Endothelial cell of umbilical vein (primary cell): ENCODE measurements around the gene FLNB. TPM values are rescaled to one million over a fixed set of nuclear protein-coding genes. Genes with fewer than 3 reads are reported as not detected.

Source experiments
- BruUV-seq: library from RNA; stranded (reverse); fragments of 400-500 nt; replicated peaks from 2 replicates; lab custom pipeline; 2021; lab: Mats Ljungman, UMichigan
- CTCF ChIA-PET: fragments of 300-600, 350-600 bp; sonication (Branson Sonifier 250); formaldehyde crosslinking; loops from one replicate; lab custom pipeline; 2021; ENCODE audit warnings: antibody characterized with exemption, inconsistent platforms; lab: Charles Lee
- POLR2A ChIA-PET: fragments of 300-600, 350-600 bp; sonication (Branson Sonifier 250); formaldehyde crosslinking; loops from one replicate; lab custom pipeline; 2021; ENCODE audit warnings: antibody characterized with exemption, inconsistent platforms; lab: Charles Lee
- DNase-seq: peaks from one replicate; pipeline ENCODE4 v3.0.0-alpha.2; 2011; ENCODE audit warnings: low read depth, low spot score
- FAIRE-seq: peaks from 2 replicates; lab custom pipeline; 2011; peaks lifted over from hg19 to GRCh38; lab: Jason Lieb, UNC
- H2AFZ ChIP-seq: 2 replicates; pipeline ENCODE4 v1.6.0; 2012; ENCODE audit warnings: low read depth, low read length, control low read depth, inconsistent platforms
- H3K27ac ChIP-seq: 2 replicates; pipeline ENCODE4 v1.5.1; 2011; ENCODE audit warnings: low read depth, mild to moderate bottlenecking, control low read depth, low read length, moderate library complexity; ENCODE audit not compliant: insufficient read depth
- H3K27me3 ChIP-seq, 2 experiments: 2 replicates each; pipeline versions ENCODE4 v1.6.0 to v1.6.1; 2011; ENCODE audit warnings: low read length in 2 of 2, mixed read lengths in 1 of 2; ENCODE audit not compliant: control insufficient read depth in 2 of 2, insufficient read depth in 2 of 2
- H3K36me3 ChIP-seq, 2 experiments: 2 replicates in 1 of 2; 3 replicates in 1 of 2; pipeline ENCODE4 v1.5.1; 2011; ENCODE audit warnings: low read length in 2 of 2, mild to moderate bottlenecking in 1 of 2, moderate library complexity in 1 of 2; ENCODE audit not compliant: control insufficient read depth in 2 of 2, insufficient read depth in 2 of 2; ENCODE audit errors: extremely low read depth in 1 of 2
- H3K4me1 ChIP-seq: 3 replicates; pipeline ENCODE4 v1.5.1; 2011; ENCODE audit warnings: mild to moderate bottlenecking, low read length; ENCODE audit not compliant: control insufficient read depth, insufficient read depth; ENCODE audit errors: extremely low read depth
- H3K4me2 ChIP-seq: 2 replicates; pipeline ENCODE4 v1.6.1; 2011; ENCODE audit warnings: low read length, control low read depth, mixed read lengths; ENCODE audit not compliant: insufficient read depth
- H3K4me3 ChIP-seq, 3 experiments: fragments of 200-600 bp in 1 of 3; sonication (generic), shearing (Covaris generic) in 1 of 3; replicated peaks in 1 of 3; 2 replicates each; pipeline ENCODE4 v1.5.1; 2011 to 2016; ENCODE audit warnings: control low read depth in 3 of 3, low read length in 3 of 3, mild to moderate bottlenecking in 2 of 3, inconsistent platforms in 1 of 3, low read depth in 1 of 3, moderate library complexity in 1 of 3; ENCODE audit not compliant: insufficient read depth in 1 of 3
- H3K79me2 ChIP-seq: 2 replicates; pipeline ENCODE4 v1.6.0; 2012; ENCODE audit warnings: low read length, inconsistent platforms; ENCODE audit not compliant: control insufficient read depth, insufficient read depth
- H3K9ac ChIP-seq: replicated peaks from 2 replicates; pipeline ENCODE3; 2011; ENCODE audit warnings: low read length, control low read depth; ENCODE audit not compliant: insufficient read depth; ENCODE audit errors: extremely low read depth
- H3K9me1 ChIP-seq: replicated peaks from 3 replicates; pipeline ENCODE4 v1.6.0; 2011; ENCODE audit warnings: mild to moderate bottlenecking, low read length; ENCODE audit not compliant: control insufficient read depth, insufficient read depth; ENCODE audit errors: extremely low read depth
- H3K9me3 ChIP-seq: replicated peaks from 2 replicates; pipeline ENCODE4 v1.5.1; 2012; ENCODE audit warnings: low read length, inconsistent platforms; ENCODE audit not compliant: control insufficient read depth, insufficient read depth
- H4K20me1 ChIP-seq: replicated peaks from 2 replicates; pipeline ENCODE3; 2011; ENCODE audit warnings: mild to moderate bottlenecking, low read length; ENCODE audit not compliant: control insufficient read depth, insufficient read depth; ENCODE audit errors: extremely low read depth
- EZH2 ChIP-seq: IDR thresholded peaks from 2 replicates; pipeline ENCODE4 v1.6.1; 2012; ENCODE audit warnings: borderline replicate concordance, low read depth, mild to moderate bottlenecking, moderate library complexity, low read length, inconsistent platforms; ENCODE audit not compliant: severe bottlenecking
- FOS ChIP-seq: IDR thresholded peaks from 2 replicates; pipeline ENCODE4 v1.6.1; 2011; ENCODE audit warnings: mild to moderate bottlenecking, low read length, moderate library complexity, borderline replicate concordance; ENCODE audit not compliant: insufficient read depth
- GATA2 ChIP-seq: IDR thresholded peaks from 2 replicates; pipeline ENCODE4 v1.7.0; 2011; ENCODE audit warnings: low read depth, mild to moderate bottlenecking, moderate library complexity, mixed read lengths, low read length; ENCODE audit not compliant: insufficient read length, insufficient read depth
- JUN ChIP-seq: IDR thresholded peaks from 2 replicates; pipeline ENCODE4 v1.6.1; 2011; ENCODE audit warnings: borderline replicate concordance, low read depth; ENCODE audit not compliant: insufficient read length, insufficient read depth
- MAX ChIP-seq: IDR thresholded peaks from 2 replicates; pipeline ENCODE4 v1.6.1; 2011; ENCODE audit not compliant: insufficient read depth, insufficient read length
- MYC ChIP-seq: IDR thresholded peaks from one replicate; pipeline ENCODE4 v1.6.1; 2011; ENCODE audit warnings: mild to moderate bottlenecking, low read depth, low read length
- POLR2A ChIP-seq: IDR thresholded peaks from 2 replicates; pipeline ENCODE4 v1.6.1; 2012; ENCODE audit warnings: low read depth, mild to moderate bottlenecking, control low read depth, low read length
- POLR2AphosphoS5 ChIP-seq: IDR thresholded peaks from 2 replicates; pipeline ENCODE4 v1.6.1; 2012; ENCODE audit warnings: low read depth, mild to moderate bottlenecking, control low read depth, low read length, moderate library complexity; ENCODE audit not compliant: insufficient read depth
- dilution Hi-C: fragments of 300-500 bp; cut with MboI; formaldehyde crosslinking; loops from one replicate; pipeline ENCODE4 v1.15.0; 2019; ENCODE audit warnings: low sequenced_read_pairs; ENCODE audit not compliant: extremely low pct_ligation_motif_present
- intact Hi-C: fragments of 100-400 bp; cut with micrococcal nuclease; formaldehyde crosslinking; loops from one replicate; pipeline ENCODE4 v1.10.0; 2022
- polyA plus RNA-seq, 4 experiments: library from polyadenylated mRNA; depleted of rRNA in 3 of 4; stranded (reverse) in 3 of 4; unstranded in 1 of 4; fragments of >200 nt; gene quantifications; 2 replicates each; pipeline versions ENCODE4 v1.2.1 to v1.2.3, GENCODE V29; 2011 to 2012; ENCODE audit warnings: missing spikeins in 1 of 4
- total RNA-seq: library from RNA; stranded (reverse); gene quantifications from 2 replicates; pipeline ENCODE4 v1.2.3, GENCODE V29; 2021
- TF ChIP-seq, protein P1 (sequence below), 2 donors: IDR thresholded peaks; 1 replicate in 1 of 2; 2 replicates in 1 of 2; pipeline ENCODE4 v1.5.1; 2011; ENCODE audit warnings: low read length in 2 of 2, mild to moderate bottlenecking in 2 of 2, moderate library complexity in 2 of 2, control low read depth in 1 of 2, inconsistent platforms in 1 of 2, low read depth in 1 of 2; ENCODE audit not compliant: insufficient read depth in 1 of 2; ENCODE audit errors: extremely low read depth in 1 of 2

FLNB gene
- total and polyA plus RNA-seq, 2 donors (not counting 3 experiments of a cell fraction or from before 2014, with no cell fraction given): 479 to 670 TPM

DNA sequence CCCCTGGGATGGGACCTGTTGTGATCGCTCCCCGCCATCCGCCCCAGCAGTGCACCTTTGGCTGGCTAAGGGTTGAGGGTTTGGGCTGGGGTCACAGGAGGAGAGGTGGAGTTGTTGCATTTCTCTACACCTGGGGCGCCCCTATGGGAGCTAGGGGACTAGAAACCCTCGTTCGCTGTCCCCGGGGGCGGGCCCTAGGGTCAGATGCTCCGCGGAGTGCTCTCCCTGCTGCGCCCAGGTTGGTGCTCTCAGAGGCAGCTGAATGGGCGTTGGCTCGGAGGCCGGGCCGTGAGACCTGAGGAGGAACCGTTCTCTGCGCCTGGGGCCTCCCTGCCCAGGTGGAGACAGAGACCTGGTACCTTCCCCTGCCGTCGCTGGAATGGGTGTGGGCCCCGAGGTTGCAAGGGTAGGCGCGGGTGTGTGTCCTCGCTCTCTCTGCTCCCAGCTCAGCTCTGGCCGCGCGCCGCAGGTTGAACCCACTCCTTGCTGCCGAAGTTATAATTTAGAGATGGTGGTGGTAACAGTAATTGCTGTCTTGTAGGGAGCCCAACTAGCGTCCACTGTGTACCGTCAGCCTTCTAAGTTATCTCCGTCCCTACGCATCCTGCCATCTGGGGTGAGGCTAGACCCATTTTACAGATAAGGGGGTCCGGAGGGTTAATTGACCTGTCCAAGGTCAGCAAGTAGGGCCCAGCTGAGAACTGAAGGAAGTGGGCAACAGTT, 965 bp downstream of the FLNB start:
- Histone ChIP-seq H3K79me2 (peaks cover 60% of the 10 kb centered on the region), H3K9me3 (no peaks in the 10 kb centered on the region), H2AFZ (no peak overlapping the region), H3K4me3 (peak overlapping the region; percentile 71 to 93 (median 78)), H3K9me1 (no peaks in the 10 kb centered on the region), H3K9ac (peak overlapping the region; percentile 64), H3K27ac (peak overlapping the region; percentile 25), H3K36me3 (peaks cover 0 to 2% of the 10 kb centered on the region in 2 experiments), H3K4me2 (peak overlapping the region; percentile 27), H3K27me3 (no peaks in the 10 kb centered on the region), H4K20me1 (no peaks in the 10 kb centered on the region), H3K4me1 (peaks cover 39% of the 10 kb centered on the region)
- BruUV-seq: TSS peak; percentile 73
- FAIRE-seq: no peak
- TF ChIP-seq JUN (no peak), EZH2 (no peak), MYC (no peak), POLR2A (no peak), GATA2 (no peak), MAX (no peak), FOS (no peak), POLR2AphosphoS5 (no peak)
- TF ChIP-seq, protein P1, sequence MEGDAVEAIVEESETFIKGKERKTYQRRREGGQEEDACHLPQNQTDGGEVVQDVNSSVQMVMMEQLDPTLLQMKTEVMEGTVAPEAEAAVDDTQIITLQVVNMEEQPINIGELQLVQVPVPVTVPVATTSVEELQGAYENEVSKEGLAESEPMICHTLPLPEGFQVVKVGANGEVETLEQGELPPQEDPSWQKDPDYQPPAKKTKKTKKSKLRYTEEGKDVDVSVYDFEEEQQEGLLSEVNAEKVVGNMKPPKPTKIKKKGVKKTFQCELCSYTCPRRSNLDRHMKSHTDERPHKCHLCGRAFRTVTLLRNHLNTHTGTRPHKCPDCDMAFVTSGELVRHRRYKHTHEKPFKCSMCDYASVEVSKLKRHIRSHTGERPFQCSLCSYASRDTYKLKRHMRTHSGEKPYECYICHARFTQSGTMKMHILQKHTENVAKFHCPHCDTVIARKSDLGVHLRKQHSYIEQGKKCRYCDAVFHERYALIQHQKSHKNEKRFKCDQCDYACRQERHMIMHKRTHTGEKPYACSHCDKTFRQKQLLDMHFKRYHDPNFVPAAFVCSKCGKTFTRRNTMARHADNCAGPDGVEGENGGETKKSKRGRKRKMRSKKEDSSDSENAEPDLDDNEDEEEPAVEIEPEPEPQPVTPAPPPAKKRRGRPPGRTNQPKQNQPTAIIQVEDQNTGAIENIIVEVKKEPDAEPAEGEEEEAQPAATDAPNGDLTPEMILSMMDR (IDR thresholded peaks at IDR 0.05; ENCODE audit: extremely low read depth in 1 of 2, insufficient read depth in 1 of 2, low read depth in 1 of 2, low read length in 2 of 2): no peak
- dilution Hi-C loops: no loop called here
- intact Hi-C loops: loop anchor here (2.0 to 5.0 kb wide), 2 partner anchors 147 to 292 kb away; no protein-coding TSS in a partner anchor
- CTCF ChIA-PET: interaction anchor here (0.8 to 3.0 kb wide), 12 partner anchors 10 to 158 kb away, joined by 3 to 26 read pairs (median 4); no protein-coding TSS in a partner anchor
- DNase-seq: no peak
- POLR2A ChIA-PET: interaction anchor here (1.1 to 2.4 kb wide), 4 partner anchors 40 to 73 kb away, joined by 4 to 8 read pairs (median 5); no protein-coding TSS in a partner anchor
